Endodermal cell (in vitro differentiated cells): Measurements from ENCODE around the gene TGIF1. TPM values are rescaled to one million over a fixed set of nuclear protein-coding genes. Genes with fewer than 3 reads are reported as not detected.
A peak's percentile ranks its signal among the peaks of the same experiment; 100 is the strongest.

Experiments
- DNase-seq: peaks from one replicate; pipeline ENCODE4 v3.0.0-alpha.2; 2017
- H3K27ac ChIP-seq: 2 replicates; pipeline ENCODE4 v1.5.1; 2013; ENCODE audit warnings: mild to moderate bottlenecking, low read depth, low read length, moderate library complexity
- H3K27me3 ChIP-seq: 2 replicates; pipeline ENCODE4 v1.6.1; 2013; ENCODE audit warnings: mild to moderate bottlenecking, low read length, moderate library complexity; ENCODE audit not compliant: insufficient read depth, control insufficient read depth, poor library complexity, severe bottlenecking
- H3K36me3 ChIP-seq: 2 replicates; pipeline ENCODE4 v1.7.0; 2013; ENCODE audit warnings: mild to moderate bottlenecking, low read length, moderate library complexity; ENCODE audit not compliant: control insufficient read depth, insufficient read depth
- H3K4me1 ChIP-seq: one replicate; pipeline ENCODE4 v1.7.0; 2013; ENCODE audit warnings: low read length; ENCODE audit not compliant: control insufficient read depth, insufficient read depth
- H3K4me3 ChIP-seq: 2 replicates; pipeline ENCODE4 v1.5.1; 2013; ENCODE audit warnings: mild to moderate bottlenecking, low read length, moderate library complexity
- H3K9ac ChIP-seq: 2 replicates; pipeline ENCODE4 v1.6.1; 2013; ENCODE audit warnings: mild to moderate bottlenecking, low read length, moderate library complexity; ENCODE audit not compliant: poor library complexity, severe bottlenecking; ENCODE audit errors: extremely low read depth
- H3K9me3 ChIP-seq: 2 replicates; pipeline ENCODE4 v1.6.1; 2013; ENCODE audit warnings: mild to moderate bottlenecking, low read length, moderate library complexity; ENCODE audit not compliant: control insufficient read depth
- H3K27ac Mint-ChIP-seq: 2 replicates; pipeline ENCODE4 v1.8.0; 2020; ENCODE audit warnings: mixed read lengths
- H3K27me3 Mint-ChIP-seq: 2 replicates; pipeline ENCODE4 v1.8.0; 2021; ENCODE audit warnings: mild to moderate bottlenecking, mixed read lengths; ENCODE audit not compliant: insufficient read depth
- H3K36me3 Mint-ChIP-seq: 2 replicates; pipeline ENCODE4 v1.8.0; 2020; ENCODE audit warnings: low read depth, mixed read lengths
- H3K4me1 Mint-ChIP-seq: 2 replicates; pipeline ENCODE4 v1.8.0; 2020; ENCODE audit warnings: mixed read lengths
- H3K4me3 Mint-ChIP-seq: 2 replicates; pipeline ENCODE4 v1.8.0; 2020; ENCODE audit warnings: mild to moderate bottlenecking, moderate library complexity, mixed read lengths
- H3K9me3 Mint-ChIP-seq: 2 replicates; pipeline ENCODE4 v1.8.0; 2020; ENCODE audit warnings: mild to moderate bottlenecking, mixed read lengths
- CTCF ChIP-seq: fragments of 200-600 bp; sonication (generic); conservative IDR thresholded peaks from 2 replicates; pipeline ENCODE4 v1.5.0; 2021; ENCODE audit warnings: antibody characterized with exemption, mild to moderate bottlenecking
- WGBS, 2 experiments: methylation state at CpG; one replicate each; pipeline versions ENCODE4 v1.1.5 to v1.1.7; 2013; ENCODE audit warnings: missing lambda C conversion rate in 2 of 2, mixed read lengths in 1 of 2; ENCODE audit not compliant: insufficient coverage in 1 of 2, insufficient read length in 1 of 2; 5-methylcytosine and 5-hydroxymethylcytosine counted together
- total RNA-seq, 2 donors: library from RNA; stranded (reverse); fragmentation: NEBNext Ultra II Directional in 1 of 2; extraction: Animal tissue kit (Norgen Biotek cat#: 25700) in 1 of 2; gene quantifications; 2 replicates in 1 of 2; 3 replicates in 1 of 2; pipeline ENCODE4 v1.2.1, GENCODE V29; 2021

Gene TGIF1
- total RNA-seq, 2 donors from 2014 or later = 417 to 575 TPM

GRCh38 chr18:3499501-3499900, 49.5 kb downstream of the TGIF1 start:
- Histone ChIP-seq H3K9ac (no peak overlapping the region), H3K9me3 (peaks cover 5% of the 10 kb centered on the region), H3K27ac (no peak overlapping the region), H3K36me3 (no peaks in the 10 kb centered on the region), H3K27me3 (peaks cover 16% of the 10 kb centered on the region), H3K4me1 (no peaks in the 10 kb centered on the region), H3K4me3 (peak overlapping the region; percentile 63)
- Mint-ChIP-seq H3K4me3 (peak overlapping the region; percentile 63), H3K36me3 (no peaks in the 10 kb centered on the region), H3K4me1 (peaks cover 24% of the 10 kb centered on the region), H3K27ac (peak overlapping the region; percentile 72), H3K27me3 (peaks cover 14% of the 10 kb centered on the region), H3K9me3 (no peaks in the 10 kb centered on the region)
- peak; percentile 80 for DNase-seq
- peak; percentile 38 for TF ChIP-seq CTCF
- WGBS, 2 experiments = 16 to 31% methylated on average over 4 to 10 of the region's 10 CpGs

DNA sequence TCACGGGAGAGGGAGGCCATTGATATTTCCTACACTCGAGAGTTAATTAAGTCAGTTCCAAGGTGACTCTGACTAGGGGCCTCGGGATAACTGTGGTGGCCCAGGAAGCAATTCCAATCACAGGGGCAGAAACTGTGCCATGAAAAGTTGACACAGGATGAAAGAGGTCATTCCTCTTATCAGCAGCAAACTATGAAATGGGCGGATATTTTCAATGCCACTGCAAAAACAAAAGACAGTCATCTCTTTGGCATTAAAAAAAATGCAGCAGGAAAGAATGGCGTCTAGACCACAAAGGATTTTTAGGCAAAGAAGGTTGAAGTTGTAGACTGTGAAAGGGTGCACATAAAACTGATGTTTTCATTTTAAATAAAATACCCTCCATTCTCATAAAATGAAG, 50.0 kb downstream of the TGIF1 start:
- Histone ChIP-seq H3K9ac (no peak overlapping the region), H3K4me1 (no peaks in the 10 kb centered on the region), H3K9me3 (peaks cover under 1% of the 10 kb centered on the region), H3K36me3 (no peaks in the 10 kb centered on the region), H3K27ac (no peak overlapping the region), H3K4me3 (no peak overlapping the region), H3K27me3 (peaks cover 16% of the 10 kb centered on the region)
- Mint-ChIP-seq H3K4me1 (peaks cover 21% of the 10 kb centered on the region), H3K9me3 (no peaks in the 10 kb centered on the region), H3K27me3 (peaks cover 14% of the 10 kb centered on the region), H3K4me3 (no peak overlapping the region), H3K36me3 (no peaks in the 10 kb centered on the region), H3K27ac (no peak overlapping the region)
- 79 to 84% methylated on average over 4 to 5 of the region's 5 CpGs for WGBS, 2 experiments
- DNase-seq = no peak
- TF ChIP-seq CTCF = no peak

GRCh38 chr18:3502650-3503049, 52.7 kb downstream of the TGIF1 start:
- no peak for TF ChIP-seq CTCF
- peaks cover 12% of the 10 kb centered on the region for H3K27me3 Mint-ChIP-seq
- Histone ChIP-seq H3K27me3 (peaks cover 12% of the 10 kb centered on the region), H3K9ac (no peak overlapping the region), H3K4me3 (no peak overlapping the region), H3K36me3 (no peaks in the 10 kb centered on the region), H3K9me3 (no peaks in the 10 kb centered on the region), H3K27ac (no peak overlapping the region), H3K4me1 (no peaks in the 10 kb centered on the region)
- WGBS, 2 experiments = 100% methylated on average over 2 of the region's 4 CpGs; no CpG with 5 or more reads in 1 of the 2 experiments
- H3K4me3 Mint-ChIP-seq = no peak overlapping the region
- no peaks in the 10 kb centered on the region for H3K9me3 Mint-ChIP-seq
- H3K4me1 Mint-ChIP-seq = peaks cover 20% of the 10 kb centered on the region
- H3K27ac Mint-ChIP-seq = no peak overlapping the region
- DNase-seq = no peak
- no peaks in the 10 kb centered on the region for H3K36me3 Mint-ChIP-seq
